ENCODE measurements around the gene CNRIP1.
A peak's percentile ranks its signal among the peaks of the same experiment; 100 is the strongest.
"Not testable (repeated sequence)": the region's sequence is repeated elsewhere in the genome, so short reads cannot be mapped to it uniquely, and the experiment has no call there.

The CNRIP1 gene

GRCh38 chr2:68319398-68320117, at the start of gene CNRIP1:
Gene CNRIP1, minus strand, starts transcription at chr2:68319949. Its CDS starts 549 bp downstream, at chr2:68319400.
- DNase-seq, result peak in 52 of 56 donors; percentile 27 to 85 (median 64)

GRCh38 chr2:68369337-68369734, 49.6 kb upstream of the CNRIP1 start:
- no peak for DNase-seq

- DNase-seq, result peak in 38 of 56 donors; percentile 12 to 76 (median 36)
These were observed 49.0 kb upstream of the CNRIP1 start for GRCh38 chr2:68368654-68369336.

GRCh38 chr2:68367953-68368653, 48.4 kb upstream of the CNRIP1 start:
- DNase-seq, result no peak

GRCh38 chr2:68366083-68366560, 46.4 kb upstream of the CNRIP1 start:
- DNase-seq, result peak in 2 of 56 donors; percentile 9 to 17

- DNase-seq, result peak in 17 of 56 donors; percentile 5 to 53 (median 16)
These were observed 45.3 kb upstream of the CNRIP1 start, which contains the start of gene PLEK for GRCh38 chr2:68365087-68365486. Gene PLEK, plus strand, starts transcription at chr2:68365282. Its CDS starts 70 bp downstream, at chr2:68365352.

- DNase-seq, result no peak
These were observed 44.0 kb upstream of the CNRIP1 start for GRCh38 chr2:68363721-68364120.

- DNase-seq, result no peak
These were observed 43.0 kb upstream of the CNRIP1 start for GRCh38 chr2:68362749-68363148.

GRCh38 chr2:68362069-68362468, 42.3 kb upstream of the CNRIP1 start:
- peak in 30 of 56 donors; percentile 2 to 67 (median 28) for DNase-seq

- no peak for DNase-seq
These were observed 40.1 kb upstream of the CNRIP1 start for GRCh38 chr2:68359889-68360288.

- peak in 17 of 56 donors; percentile 1 to 55 (median 19) for DNase-seq
These were observed 38.0 kb upstream of the CNRIP1 start for GRCh38 chr2:68357605-68358337.

- no peak for DNase-seq
These were observed 37.0 kb upstream of the CNRIP1 start for GRCh38 chr2:68356599-68357239.

GRCh38 chr2:68352651-68353391, 33.1 kb upstream of the CNRIP1 start:
- DNase-seq, result no peak

- no peak for DNase-seq
These were observed 32.2 kb upstream of the CNRIP1 start for GRCh38 chr2:68351997-68352396.

- not testable (repeated sequence) for DNase-seq
These were observed 29.3 kb upstream of the CNRIP1 start for GRCh38 chr2:68349091-68349490.

GRCh38 chr2:68345129-68345875, 25.6 kb upstream of the CNRIP1 start:
- no peak for DNase-seq

- no peak for DNase-seq
These were observed 24.3 kb upstream of the CNRIP1 start for GRCh38 chr2:68344031-68344430.

GRCh38 chr2:68342470-68342869, 22.7 kb upstream of the CNRIP1 start:
- no peak for DNase-seq

- DNase-seq, result no peak
These were observed 21.8 kb upstream of the CNRIP1 start for GRCh38 chr2:68341583-68341982.
